ENCODE results near the gene CHCHD1.
"Not testable (repeated sequence)": the region's sequence is repeated elsewhere in the genome, so short reads cannot be mapped to it uniquely, and the experiment has no call there.

CHCHD1 gene

DNA sequence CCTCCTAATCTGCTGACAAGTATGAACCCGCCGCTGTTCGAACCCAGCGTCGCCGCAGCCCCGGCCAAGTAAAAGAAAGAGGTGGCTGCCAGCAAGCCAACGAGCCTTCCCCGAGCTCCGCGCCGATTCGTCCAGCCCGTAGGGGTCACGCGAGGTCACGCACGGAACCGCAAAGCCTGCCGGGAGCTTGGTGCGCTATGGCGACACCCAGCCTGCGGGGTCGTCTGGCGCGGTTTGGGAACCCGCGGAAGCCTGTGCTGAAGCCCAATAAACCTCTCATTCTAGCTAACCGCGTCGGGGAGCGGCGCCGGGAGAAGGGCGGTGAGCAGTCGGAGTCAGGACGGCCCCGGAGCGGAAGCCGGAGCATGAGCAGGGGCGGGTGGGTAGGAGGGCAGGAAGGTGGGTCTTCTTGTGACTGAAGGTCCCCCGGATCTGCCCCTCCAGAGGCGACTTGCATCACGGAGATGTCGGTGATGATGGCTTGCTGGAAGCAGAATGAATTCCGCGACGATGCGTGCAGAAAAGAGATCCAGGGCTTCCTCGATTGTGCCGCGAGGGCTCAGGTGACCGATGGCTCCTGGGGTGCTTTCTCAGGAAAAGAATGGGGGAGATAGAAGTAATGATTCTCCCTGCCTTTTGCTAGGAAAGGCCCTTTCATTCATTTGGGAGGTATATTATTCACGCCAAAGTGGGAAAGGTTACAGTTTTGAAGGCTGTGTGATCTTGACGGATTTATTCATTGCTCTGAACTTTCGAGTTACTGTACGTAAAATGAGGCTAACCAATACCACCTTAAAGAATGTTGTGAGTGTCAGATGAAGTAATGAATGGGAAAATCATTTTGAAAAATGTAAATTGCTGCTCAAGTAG is at the start of gene CHCHD1:
TSS of gene CHCHD1 (plus strand) at position 170 of the 870 bp plus-strand sequence. CDS start at position 198, 28 bp downstream.
- Mint-ChIP-seq H3K27ac (peak within 1 kb of the TSS; percentile 95), H3K36me3 (peaks cover 24% of the 10 kb centered on the region), H3K27me3 (no peaks in the 10 kb centered on the region), H3K4me3 (peak within 1 kb of the TSS; percentile 99), H3K9me3 (no peaks in the 10 kb centered on the region), H3K4me1 (peaks cover 66% of the 10 kb centered on the region)
- peak; percentile 96 for DNase-seq
- CTCF ChIA-PET: interaction anchor here (1.1 to 2.2 kb wide), 3 partner anchors 10 to 98 kb away, joined by 4 to 6 read pairs (median 5); a partner anchor contains a TSS

GRCh38 chr10:73732426-73732825 is 49.4 kb upstream of the CHCHD1 start:
- Mint-ChIP-seq H3K4me3 (peak overlapping the region; percentile 42), H3K36me3 (peaks cover 9% of the 10 kb centered on the region), H3K27ac (no peak overlapping the region), H3K4me1 (peaks cover 21% of the 10 kb centered on the region), H3K9me3 (no peaks in the 10 kb centered on the region), H3K27me3 (peaks cover 6% of the 10 kb centered on the region)
- no peak for DNase-seq
- CTCF ChIA-PET: no interaction called here

GRCh38 chr10:73732931-73733623 is 48.8 kb upstream of the CHCHD1 start:
- CTCF ChIA-PET: no interaction called here
- Mint-ChIP-seq H3K36me3 (peaks cover 6% of the 10 kb centered on the region), H3K27me3 (peaks cover 6% of the 10 kb centered on the region), H3K4me1 (peaks cover 19% of the 10 kb centered on the region), H3K27ac (no peak overlapping the region), H3K9me3 (no peaks in the 10 kb centered on the region), H3K4me3 (no peak overlapping the region)
- no peak for DNase-seq

GRCh38 chr10:73734028-73734720 is 47.7 kb upstream of the CHCHD1 start:
- DNase-seq: no peak
- H3K27me3 Mint-ChIP-seq: peaks cover 6% of the 10 kb centered on the region
- CTCF ChIA-PET: no interaction called here
- H3K36me3 Mint-ChIP-seq: peaks cover 6% of the 10 kb centered on the region
- no peak overlapping the region for H3K27ac Mint-ChIP-seq
- H3K9me3 Mint-ChIP-seq: no peaks in the 10 kb centered on the region
- H3K4me3 Mint-ChIP-seq: no peak overlapping the region
- H3K4me1 Mint-ChIP-seq: peaks cover 17% of the 10 kb centered on the region

- Mint-ChIP-seq H3K27ac (no peak overlapping the region), H3K9me3 (no peaks in the 10 kb centered on the region), H3K4me3 (no peak overlapping the region), H3K36me3 (peaks cover 5% of the 10 kb centered on the region), H3K4me1 (peaks cover 13% of the 10 kb centered on the region), H3K27me3 (peaks cover 6% of the 10 kb centered on the region)
- no peak for DNase-seq
- CTCF ChIA-PET: no interaction called here
Observed at GRCh38 chr10:73734796-73735305, 47.0 kb upstream of the CHCHD1 start.

DNA sequence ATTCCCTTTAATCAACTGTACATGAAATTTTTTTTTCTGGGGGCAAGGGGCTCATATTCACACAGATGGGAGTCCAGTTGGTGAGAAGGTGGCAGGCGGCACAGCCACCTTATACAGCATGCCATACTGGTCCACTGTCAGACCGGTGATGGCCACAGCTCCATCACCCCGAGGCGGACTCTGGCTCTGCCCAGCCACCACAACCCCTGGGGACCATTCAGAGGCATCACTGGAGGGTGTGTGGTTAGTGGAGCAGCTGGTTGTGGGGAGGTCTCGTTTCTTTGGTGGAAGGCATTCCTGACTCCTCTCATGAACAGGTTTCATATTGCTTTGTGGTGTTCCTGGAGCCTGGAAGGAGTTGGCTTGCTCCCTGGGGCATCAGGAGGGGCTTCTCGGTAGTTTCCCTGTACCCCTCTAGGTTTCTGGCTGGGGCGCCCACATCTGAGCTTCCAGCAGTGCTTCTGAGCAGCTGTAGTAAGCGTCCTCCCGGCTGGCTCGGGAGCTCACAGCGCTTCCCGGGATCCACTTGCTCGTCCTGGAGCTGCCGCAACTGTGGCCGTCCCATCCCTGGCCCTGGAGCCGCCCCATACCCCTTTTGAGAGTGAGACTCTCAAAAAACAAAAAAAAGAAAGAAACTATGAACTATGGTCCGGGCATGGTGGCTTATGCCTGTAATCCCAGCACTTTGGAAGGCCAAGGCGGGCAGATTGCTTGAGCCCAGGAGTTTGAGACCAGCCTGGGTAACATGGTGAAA is 41.2 kb upstream of the CHCHD1 start:
- H3K4me1 Mint-ChIP-seq: peaks cover 25% of the 10 kb centered on the region
- H3K27ac Mint-ChIP-seq, H3K9me3 Mint-ChIP-seq, H3K36me3 Mint-ChIP-seq, CTCF ChIA-PET, DNase-seq, H3K27me3 Mint-ChIP-seq, H3K4me3 Mint-ChIP-seq: not testable (repeated sequence)

DNA sequence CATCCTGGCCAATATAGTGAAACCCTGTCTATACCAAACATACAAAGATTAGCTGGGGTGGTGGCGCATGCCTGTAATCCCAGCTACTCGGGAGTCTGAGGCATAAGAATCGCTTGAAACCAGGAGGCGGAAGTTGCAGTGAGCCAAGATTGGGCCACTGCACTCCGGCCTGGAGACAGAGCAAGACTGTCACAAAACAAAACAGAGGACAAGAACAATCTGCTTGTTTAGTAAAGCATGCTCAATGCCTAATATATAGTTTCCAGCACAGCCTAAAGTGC is 39.5 kb upstream of the CHCHD1 start:
- no peaks in the 10 kb centered on the region for H3K9me3 Mint-ChIP-seq
- CTCF ChIA-PET: no interaction called here
- peaks cover 35% of the 10 kb centered on the region for H3K4me1 Mint-ChIP-seq

DNA sequence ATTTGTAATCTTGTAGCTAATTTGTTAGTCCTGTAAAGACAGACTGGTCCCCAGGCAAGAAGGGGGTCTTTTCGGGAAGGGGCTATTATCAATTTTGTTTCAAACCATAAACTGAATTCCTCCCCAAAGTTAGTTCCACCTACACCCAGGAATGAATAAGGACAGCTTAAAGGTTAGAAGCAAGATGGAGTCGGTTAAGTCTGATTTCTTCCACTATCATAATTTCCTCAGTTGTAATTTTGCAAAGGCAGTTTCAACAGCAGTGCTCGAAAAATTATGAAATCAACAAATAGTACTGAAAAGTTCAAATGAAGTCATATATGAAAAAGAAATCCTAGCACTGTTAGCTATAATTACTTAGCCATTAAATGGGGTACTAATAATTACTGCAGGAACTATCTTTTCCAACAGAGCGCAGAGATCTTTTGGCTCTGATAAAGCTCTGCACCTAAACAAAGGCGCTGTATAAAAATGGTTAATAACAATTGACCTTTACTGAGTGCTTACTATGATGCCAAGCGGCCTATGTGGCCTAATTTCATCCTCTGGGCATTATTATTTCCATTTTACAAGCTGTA is 38.4 kb upstream of the CHCHD1 start:
- Mint-ChIP-seq H3K4me3 (peak overlapping the region; percentile 95), H3K9me3 (no peaks in the 10 kb centered on the region), H3K27ac (peak overlapping the region; percentile 99), H3K27me3 (no peaks in the 10 kb centered on the region), H3K4me1 (peaks cover 35% of the 10 kb centered on the region), H3K36me3 (peaks cover 14% of the 10 kb centered on the region)
- DNase-seq: no peak
- CTCF ChIA-PET: interaction anchor here (0.9 to 1.7 kb wide), 2 partner anchors 13 to 25 kb away, joined by 3 to 6 read pairs; no protein-coding TSS in a partner anchor

More for the DNA sequence above, 39.5 kb upstream of the CHCHD1 start:
- peaks cover 14% of the 10 kb centered on the region for H3K36me3 Mint-ChIP-seq
- H3K4me3 Mint-ChIP-seq: peak overlapping the region; percentile 95
- H3K27ac Mint-ChIP-seq: no peak overlapping the region
- no peak for DNase-seq
- H3K27me3 Mint-ChIP-seq: no peaks in the 10 kb centered on the region

DNA sequence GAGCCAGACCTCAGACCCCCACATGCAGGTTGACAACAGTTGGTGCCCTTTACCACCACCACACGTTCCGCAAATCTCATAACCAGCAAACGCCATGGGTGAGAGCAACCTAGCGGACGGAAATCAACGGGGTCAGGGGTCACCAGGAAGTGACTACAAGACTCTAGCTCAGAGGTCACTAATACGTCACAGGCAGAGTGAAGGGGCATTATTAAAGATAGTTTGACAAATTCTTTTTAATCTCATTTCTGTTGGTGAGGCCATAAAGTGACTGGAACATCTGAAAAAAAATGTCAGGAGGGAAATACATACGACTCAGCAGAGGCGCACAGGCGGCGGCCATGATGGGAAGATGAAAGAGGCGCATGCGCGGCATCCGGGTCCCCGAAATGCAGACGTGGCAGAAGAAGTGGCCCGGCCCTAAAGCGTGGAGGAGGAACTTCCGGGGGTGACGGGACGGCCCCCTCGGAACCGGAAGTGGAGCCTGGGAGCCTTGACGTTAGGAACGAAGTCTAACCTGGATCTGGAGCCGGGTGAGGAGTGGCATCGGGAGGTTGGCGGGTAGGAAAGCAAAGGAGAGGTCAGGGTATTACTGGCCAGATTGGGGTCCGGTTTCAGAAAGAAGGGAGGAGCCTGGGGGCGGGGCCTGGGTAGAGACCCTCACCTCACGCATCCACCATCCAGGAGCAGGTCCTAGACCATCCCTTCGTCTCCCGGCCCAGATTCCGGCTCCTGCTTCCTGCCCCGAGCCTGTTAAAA is 37.8 kb upstream of the CHCHD1 start, which contains the start of gene SEC24C:
TSS of gene SEC24C (plus strand) at position 468 of the 759 bp plus-strand sequence. CDS start 2,461 bp downstream, outside the sequence.
- peak; percentile 97 for DNase-seq
- CTCF ChIA-PET: interaction anchor here (0.9 to 1.7 kb wide), 2 partner anchors 14 to 25 kb away, joined by 3 to 6 read pairs; no protein-coding TSS in a partner anchor

DNA sequence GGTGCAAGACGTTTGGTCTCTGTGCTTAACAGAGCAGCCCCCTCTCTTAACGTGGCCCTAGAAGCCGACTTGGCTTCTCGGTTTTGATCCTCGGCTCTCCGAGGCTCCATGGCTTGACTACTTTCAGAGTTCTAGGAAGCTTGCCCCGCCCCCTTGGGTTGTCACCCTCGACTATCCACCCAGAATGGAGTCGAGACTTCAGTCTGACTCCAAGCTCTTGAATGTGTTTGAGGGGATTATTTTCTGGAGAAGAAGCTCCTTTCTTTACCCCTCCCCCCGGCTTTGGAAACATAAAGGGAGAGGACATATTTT is 37.2 kb upstream of the CHCHD1 start:
- CTCF ChIA-PET: no interaction called here
- Mint-ChIP-seq H3K36me3 (peaks cover 20% of the 10 kb centered on the region), H3K27me3 (no peaks in the 10 kb centered on the region), H3K27ac (peak overlapping the region; percentile 99), H3K4me3 (peak overlapping the region; percentile 95), H3K4me1 (peaks cover 42% of the 10 kb centered on the region), H3K9me3 (no peaks in the 10 kb centered on the region)
- DNase-seq: peak; percentile 77

More for the DNA sequence above, 37.8 kb upstream of the CHCHD1 start, which contains the start of gene SEC24C:
- Mint-ChIP-seq H3K27me3 (no peaks in the 10 kb centered on the region), H3K4me3 (peak within 1 kb of the TSS; percentile 95), H3K36me3 (peaks cover 17% of the 10 kb centered on the region), H3K4me1 (peaks cover 38% of the 10 kb centered on the region), H3K9me3 (no peaks in the 10 kb centered on the region), H3K27ac (peak within 1 kb of the TSS; percentile 99)

DNA sequence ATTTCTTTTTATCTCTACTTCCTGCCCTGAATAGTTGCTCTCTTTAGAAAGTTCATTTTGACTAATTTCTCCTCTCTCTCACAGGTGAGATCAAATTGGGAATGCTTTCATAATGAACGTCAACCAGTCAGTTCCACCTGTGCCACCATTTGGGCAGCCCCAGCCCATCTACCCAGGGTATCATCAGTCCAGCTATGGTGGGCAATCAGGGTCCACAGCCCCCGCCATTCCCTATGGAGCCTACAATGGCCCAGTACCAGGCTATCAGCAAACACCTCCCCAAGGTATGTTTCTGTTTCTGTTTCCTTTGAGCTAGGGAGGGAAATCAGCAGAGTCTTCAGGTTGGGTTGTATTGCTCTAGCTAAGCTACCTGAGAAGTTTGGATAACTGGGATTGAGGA is 35.1 kb upstream of the CHCHD1 start:
- CTCF ChIA-PET: no interaction called here
- Mint-ChIP-seq H3K27me3 (no peaks in the 10 kb centered on the region), H3K36me3 (peaks cover 34% of the 10 kb centered on the region), H3K4me3 (peak overlapping the region; percentile 58), H3K4me1 (peaks cover 50% of the 10 kb centered on the region), H3K9me3 (no peaks in the 10 kb centered on the region), H3K27ac (no peak overlapping the region)
- DNase-seq: no peak

DNA sequence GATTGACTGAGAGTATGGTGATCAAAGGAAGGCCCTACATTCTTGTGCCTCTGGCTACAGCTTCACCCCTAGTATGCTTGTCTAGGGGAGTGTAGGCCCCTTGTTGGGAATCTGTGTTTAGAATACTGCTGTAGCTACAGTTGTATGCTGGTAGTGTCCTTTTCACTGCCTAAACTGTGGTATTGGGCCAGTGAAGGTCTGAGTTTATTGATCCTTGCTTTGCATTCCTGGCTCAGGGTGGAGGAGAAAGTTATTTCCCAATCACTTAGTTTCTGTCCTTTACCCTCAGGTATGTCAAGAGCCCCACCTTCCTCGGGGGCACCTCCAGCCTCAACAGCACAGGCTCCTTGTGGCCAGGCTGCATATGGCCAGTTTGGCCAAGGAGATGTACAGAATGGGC is 31.0 kb upstream of the CHCHD1 start:
- DNase-seq: no peak
- H3K27me3 Mint-ChIP-seq: no peaks in the 10 kb centered on the region
- peaks cover 52% of the 10 kb centered on the region for H3K36me3 Mint-ChIP-seq
- CTCF ChIA-PET: no interaction called here
- H3K4me1 Mint-ChIP-seq: peaks cover 41% of the 10 kb centered on the region
- H3K27ac Mint-ChIP-seq: no peak overlapping the region
- H3K9me3 Mint-ChIP-seq: no peaks in the 10 kb centered on the region
- no peak overlapping the region for H3K4me3 Mint-ChIP-seq

GRCh38 chr10:73756183-73756582 is 25.7 kb upstream of the CHCHD1 start:
- Mint-ChIP-seq H3K4me1 (peaks cover 58% of the 10 kb centered on the region), H3K27ac (no peak overlapping the region), H3K27me3 (no peaks in the 10 kb centered on the region), H3K4me3 (no peak overlapping the region), H3K36me3 (peaks cover 53% of the 10 kb centered on the region), H3K9me3 (no peaks in the 10 kb centered on the region)
- DNase-seq: no peak
- CTCF ChIA-PET: no interaction called here

Measured in activated naive CD4-positive, alpha-beta T cell treated with anti-CD3 and anti-CD28 coated beads, Interleukin-2, amount 10 ng/mL, durations not matched to agents 7 days and 5 days (primary cell).